Panc1 (cell line): ENCODE data around the gene SHISA7.

Source experiments
- TF ChIP-seq, protein P1 (sequence below): fragments of 450-650 bp; IDR thresholded peaks from 2 replicates; pipeline ENCODE4 v1.5.1; 2017; ENCODE audit warnings: mild to moderate bottlenecking
- TF ChIP-seq, protein P2 (sequence below), 2 experiments: IDR thresholded peaks; 2 replicates each; pipeline ENCODE4 v1.6.1; 2011 to 2012; ENCODE audit warnings: low read depth in 2 of 2, control low read depth in 1 of 2, low read length in 1 of 2, mild to moderate bottlenecking in 1 of 2, moderate library complexity in 1 of 2; ENCODE audit not compliant: insufficient read depth in 1 of 2

DNA sequence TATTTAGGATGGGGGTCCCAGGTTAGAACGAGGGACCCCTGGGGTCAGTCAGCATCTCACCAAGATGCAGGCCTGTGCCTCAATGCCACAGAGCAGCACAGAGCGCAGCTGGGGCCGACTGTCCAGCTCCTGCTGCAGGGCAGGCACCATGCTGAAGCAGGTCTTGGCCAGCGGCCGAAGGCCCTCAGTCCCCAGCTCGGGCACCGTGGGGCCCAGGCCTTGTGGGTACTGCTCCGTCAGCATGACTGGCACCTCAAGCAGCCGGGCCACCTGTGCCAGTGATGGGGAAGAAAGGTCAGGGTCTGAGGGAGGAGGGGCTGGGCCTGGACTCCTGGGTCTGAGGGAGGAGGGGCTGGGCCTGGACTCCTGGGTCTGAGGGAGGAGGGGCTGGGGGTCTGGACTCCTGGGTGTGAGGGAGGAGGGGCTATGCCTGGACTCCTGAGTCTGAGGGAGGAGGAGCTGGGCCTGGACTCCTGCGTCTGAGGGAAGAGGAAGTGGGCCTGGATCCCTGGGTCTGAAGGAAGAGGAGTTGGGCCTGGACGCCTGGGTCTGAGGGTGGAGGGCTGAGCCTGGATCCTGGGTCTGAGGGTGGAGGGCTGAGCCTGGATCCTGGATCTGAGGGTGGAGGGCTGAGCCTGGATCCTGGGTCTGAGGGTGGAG is 12.6 kb upstream of the SHISA7 start:
- TF ChIP-seq, protein P1, sequence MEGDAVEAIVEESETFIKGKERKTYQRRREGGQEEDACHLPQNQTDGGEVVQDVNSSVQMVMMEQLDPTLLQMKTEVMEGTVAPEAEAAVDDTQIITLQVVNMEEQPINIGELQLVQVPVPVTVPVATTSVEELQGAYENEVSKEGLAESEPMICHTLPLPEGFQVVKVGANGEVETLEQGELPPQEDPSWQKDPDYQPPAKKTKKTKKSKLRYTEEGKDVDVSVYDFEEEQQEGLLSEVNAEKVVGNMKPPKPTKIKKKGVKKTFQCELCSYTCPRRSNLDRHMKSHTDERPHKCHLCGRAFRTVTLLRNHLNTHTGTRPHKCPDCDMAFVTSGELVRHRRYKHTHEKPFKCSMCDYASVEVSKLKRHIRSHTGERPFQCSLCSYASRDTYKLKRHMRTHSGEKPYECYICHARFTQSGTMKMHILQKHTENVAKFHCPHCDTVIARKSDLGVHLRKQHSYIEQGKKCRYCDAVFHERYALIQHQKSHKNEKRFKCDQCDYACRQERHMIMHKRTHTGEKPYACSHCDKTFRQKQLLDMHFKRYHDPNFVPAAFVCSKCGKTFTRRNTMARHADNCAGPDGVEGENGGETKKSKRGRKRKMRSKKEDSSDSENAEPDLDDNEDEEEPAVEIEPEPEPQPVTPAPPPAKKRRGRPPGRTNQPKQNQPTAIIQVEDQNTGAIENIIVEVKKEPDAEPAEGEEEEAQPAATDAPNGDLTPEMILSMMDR = no peak
- TF ChIP-seq, protein P2, sequence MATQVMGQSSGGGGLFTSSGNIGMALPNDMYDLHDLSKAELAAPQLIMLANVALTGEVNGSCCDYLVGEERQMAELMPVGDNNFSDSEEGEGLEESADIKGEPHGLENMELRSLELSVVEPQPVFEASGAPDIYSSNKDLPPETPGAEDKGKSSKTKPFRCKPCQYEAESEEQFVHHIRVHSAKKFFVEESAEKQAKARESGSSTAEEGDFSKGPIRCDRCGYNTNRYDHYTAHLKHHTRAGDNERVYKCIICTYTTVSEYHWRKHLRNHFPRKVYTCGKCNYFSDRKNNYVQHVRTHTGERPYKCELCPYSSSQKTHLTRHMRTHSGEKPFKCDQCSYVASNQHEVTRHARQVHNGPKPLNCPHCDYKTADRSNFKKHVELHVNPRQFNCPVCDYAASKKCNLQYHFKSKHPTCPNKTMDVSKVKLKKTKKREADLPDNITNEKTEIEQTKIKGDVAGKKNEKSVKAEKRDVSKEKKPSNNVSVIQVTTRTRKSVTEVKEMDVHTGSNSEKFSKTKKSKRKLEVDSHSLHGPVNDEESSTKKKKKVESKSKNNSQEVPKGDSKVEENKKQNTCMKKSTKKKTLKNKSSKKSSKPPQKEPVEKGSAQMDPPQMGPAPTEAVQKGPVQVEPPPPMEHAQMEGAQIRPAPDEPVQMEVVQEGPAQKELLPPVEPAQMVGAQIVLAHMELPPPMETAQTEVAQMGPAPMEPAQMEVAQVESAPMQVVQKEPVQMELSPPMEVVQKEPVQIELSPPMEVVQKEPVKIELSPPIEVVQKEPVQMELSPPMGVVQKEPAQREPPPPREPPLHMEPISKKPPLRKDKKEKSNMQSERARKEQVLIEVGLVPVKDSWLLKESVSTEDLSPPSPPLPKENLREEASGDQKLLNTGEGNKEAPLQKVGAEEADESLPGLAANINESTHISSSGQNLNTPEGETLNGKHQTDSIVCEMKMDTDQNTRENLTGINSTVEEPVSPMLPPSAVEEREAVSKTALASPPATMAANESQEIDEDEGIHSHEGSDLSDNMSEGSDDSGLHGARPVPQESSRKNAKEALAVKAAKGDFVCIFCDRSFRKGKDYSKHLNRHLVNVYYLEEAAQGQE (IDR thresholded peaks at IDR 0.05; ENCODE audit: insufficient read depth in 1 of 2, low read depth in 2 of 2, low read length in 1 of 2) = no peak
